Activated T-cell treated with anti-CD3 and anti-CD28 coated beads for 48 hours (primary cell): Measurements from ENCODE around the gene TMCO4.
A peak's percentile ranks its signal among the peaks of the same experiment; 100 is the strongest.
"Not testable (repeated sequence)": the region's sequence is repeated elsewhere in the genome, so short reads cannot be mapped to it uniquely, and the experiment has no call there.

Experiments
- DNase-seq: peaks from one replicate; pipeline ENCODE4 v3.0.0-alpha.2; 2020; ENCODE audit warnings: low read depth

The TMCO4 gene

DNA sequence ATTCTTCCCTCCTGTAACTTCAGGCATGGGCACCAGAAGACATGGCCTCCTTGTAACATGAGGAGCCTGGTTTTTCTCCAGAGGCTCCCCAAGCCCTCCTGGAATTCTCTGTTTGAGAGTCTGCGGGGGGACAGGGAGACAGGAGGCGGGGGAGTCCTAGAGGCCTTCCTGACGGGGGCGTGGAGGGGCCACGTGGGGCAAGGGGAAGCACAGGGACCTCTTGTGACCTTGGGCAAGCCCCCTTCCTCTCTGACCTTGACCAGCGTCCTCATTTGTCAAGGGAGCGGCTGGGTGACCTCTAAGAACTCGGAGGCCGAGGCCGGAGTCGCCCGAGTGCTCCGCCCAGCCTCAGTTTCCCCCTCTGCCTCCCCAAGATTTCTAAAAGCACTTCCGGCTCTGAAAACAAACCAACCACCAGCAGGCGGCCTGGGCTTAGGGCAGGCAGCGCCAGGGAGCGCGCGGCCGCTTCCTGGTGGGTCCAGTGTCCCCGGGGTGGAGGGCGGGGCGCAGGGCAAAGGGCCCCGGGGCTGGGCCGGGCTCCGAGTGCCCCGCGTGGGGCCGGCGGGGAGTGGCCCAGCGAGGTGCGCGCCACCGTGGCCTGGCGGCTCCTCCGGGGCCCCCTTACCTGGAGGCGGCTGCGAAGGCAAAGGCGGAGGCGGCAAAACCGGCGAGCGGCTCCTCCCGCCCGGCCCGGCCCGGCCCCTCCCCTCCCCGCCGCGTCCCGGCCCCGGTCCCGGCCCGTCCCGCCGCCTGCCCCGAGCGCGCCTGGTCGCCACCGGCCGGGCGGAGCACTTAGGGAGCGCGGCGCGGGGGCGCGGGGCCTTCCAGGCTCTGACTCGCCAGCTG lies at the start of gene TMCO4:
TSS of gene TMCO4 (minus strand) at position 687 of the 846 bp plus-strand sequence. CDS start 19,158 bp downstream, outside the sequence.
- peak; percentile 63 for DNase-seq

DNA sequence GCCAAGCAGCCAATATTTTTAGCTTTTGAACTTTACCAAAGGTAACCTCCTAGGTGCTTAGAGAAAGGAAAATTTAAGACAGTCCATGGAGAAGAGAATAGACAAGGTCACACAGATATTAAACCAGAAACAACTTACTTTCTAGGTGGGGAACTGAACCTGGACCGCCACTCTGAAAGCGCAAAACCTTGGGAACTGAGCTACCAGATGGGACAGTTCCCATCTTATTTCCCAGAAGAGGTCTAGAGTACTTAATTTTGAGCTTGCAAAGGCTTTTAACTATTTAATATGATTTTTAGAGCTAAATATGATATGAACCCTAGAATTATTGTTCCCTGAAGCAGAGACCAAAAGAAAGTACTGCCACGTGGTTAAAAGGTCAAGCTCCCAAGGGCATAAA lies 49.6 kb upstream of the TMCO4 start:
- not testable (repeated sequence) for DNase-seq

DNA sequence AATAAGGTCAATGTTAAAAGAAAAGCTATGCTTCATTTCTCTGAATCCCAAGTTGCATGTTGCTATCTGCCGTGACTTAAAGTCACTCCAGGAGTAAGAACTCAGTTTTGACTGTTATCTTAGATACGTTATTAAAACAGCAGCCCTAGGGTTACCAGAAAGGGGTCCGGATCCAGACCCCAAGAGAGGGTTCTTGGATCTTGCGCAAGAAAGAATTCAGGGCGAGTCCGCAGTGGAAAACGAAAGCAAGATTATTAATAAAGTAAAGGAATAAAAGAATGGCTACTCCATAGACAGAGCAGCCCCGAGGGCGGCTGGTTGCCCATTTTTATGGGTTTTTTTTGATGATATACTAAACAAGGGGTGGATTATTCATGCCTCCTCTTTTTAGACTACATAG lies 47.6 kb upstream of the TMCO4 start:
- DNase-seq: not testable (repeated sequence)

DNA sequence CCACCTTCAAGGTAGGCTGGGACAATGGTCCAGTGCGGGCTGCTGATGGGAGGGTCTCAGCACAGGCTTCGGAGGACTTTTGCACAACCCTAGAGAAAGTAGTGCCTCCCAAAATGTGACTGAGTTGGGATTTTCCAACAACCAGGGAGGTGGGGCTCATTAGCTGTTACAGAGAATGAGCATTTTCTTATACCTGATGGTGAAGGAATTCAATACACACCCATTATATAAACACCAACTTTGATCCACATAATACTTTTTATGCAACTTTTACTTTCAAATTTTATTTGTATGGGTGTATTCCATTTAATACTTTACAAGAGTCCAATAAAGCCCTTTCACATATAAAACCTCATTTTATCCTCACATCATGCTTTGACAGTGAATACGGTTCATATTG lies 46.6 kb upstream of the TMCO4 start:
- no peak for DNase-seq

DNA sequence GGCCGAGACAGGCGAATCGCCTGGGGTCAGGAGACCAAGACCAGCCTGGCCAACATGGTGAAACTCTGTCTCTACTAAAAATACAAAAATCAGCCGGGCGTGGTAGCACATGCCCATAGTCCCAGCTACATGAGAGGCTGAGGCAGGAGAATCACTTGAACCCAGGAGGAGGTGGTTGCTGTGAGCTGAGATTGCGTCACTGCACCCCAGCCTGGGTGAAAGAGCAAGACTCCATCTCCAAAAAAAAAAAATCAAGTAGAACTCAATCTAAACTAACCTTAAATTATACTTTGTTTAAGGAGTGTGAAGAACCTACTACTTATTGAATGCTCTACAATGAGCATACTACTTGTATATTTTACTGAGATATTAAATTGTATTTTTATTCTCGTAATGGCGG lies 45.8 kb upstream of the TMCO4 start:
- DNase-seq: no peak

DNA sequence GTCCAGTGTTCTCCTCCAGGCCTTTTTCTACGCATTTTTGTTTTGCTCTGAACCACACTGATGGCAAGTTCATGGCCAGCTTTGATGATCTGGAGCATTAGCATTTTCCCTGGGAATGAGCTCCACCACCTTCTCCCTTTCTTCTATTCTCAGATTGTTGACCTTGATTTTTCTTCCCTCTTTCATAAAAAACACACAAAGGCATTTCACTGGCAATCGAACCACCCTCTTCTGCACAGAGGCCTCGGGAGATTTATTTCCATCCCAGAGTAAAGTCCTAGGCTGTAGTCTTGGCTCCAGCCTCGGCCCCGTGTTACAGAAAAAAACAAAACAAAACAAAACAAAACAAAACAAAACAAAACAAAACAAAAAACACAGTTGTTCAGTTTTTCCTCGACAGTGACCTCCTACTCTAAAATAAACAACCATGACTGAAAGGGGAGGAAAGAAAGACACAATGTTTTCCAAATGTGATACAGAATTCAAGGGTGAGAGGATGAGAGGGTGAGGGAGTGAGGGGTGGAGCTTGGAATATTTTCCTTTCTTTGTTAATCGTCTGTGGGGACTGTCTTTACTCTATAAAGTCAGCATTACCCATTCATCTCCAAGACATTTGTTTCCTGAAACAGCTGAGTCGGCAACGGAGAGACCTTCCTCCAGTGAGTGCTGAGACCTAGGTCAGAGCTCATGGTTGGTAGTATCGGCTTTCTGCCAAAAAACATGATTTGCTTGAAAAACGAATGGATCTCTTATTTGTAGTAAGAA lies 45.2 kb upstream of the TMCO4 start:
- DNase-seq: no peak

DNA sequence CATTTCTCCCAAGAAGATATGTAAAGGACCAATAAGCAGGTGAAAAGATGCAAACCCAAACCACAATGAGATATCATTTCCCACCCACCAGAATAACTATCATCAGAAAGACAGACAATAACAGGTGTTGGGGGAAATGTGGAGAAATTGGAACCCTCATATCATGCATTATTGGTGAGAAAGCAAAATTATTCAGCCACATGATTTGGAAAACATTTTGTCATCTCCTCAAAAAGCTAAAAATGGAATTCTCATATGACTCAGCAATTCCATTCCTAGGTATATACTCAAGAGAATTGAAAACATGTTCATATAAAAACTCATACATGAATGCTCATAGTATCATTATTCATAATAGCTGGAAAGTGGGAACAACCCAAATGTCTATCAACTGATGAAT lies 40.5 kb upstream of the TMCO4 start:
- no peak for DNase-seq

DNA sequence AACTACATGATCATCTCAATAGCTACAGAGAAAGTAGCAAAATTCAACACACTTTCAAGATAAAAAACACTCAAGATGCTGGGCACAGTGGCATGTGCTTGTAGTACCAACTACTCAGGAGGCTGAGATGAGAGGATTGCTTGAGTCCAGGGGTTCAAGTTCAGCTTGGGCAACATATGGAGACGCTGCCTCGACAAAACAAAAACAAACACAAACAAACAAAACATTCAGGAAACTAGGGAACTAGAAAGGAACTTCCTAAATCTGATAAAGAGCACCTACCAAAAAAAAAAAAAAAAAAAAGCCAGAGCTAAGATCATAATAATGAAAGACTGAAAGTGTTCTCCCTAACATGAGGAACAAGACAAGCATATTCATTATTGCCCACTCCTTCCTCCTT lies 38.1 kb upstream of the TMCO4 start:
- no peak for DNase-seq

DNA sequence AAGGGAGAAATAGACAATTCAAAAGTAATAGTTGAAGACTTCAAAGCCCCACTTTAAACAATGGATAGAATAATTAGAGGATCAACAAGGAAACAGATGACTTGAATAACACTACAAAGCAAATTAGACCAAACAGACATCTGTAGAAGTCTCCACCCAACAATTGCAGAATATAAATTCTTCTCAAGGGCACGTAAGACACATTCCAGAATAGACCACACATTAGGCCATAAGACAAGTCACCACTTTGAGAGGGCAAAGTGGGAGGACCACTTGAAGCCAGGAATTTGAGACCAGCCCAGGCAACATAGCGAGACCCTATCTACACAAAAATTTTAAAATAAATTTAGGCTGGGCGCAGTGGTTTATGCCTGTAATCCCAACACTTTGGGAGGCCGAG lies 35.9 kb upstream of the TMCO4 start:
- no peak for DNase-seq

DNA sequence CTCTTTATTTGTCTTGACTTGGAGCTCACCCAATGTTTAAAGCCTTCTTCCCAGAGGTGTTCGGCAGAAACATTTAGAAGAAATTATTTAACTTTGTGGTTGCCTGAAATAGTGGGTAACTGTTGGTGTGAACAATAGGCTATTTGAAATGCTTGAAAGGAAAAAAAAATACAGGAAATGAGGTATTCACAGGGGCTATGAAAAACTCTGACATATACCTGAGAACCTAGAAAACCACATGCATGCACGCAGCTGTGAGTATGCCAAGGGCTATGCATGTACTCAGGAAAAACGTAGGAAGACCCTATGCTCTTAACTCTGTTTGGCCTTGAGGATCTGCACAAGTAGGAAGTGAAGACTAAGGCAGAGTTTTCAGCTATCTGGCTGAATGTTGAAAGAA lies 31.7 kb upstream of the TMCO4 start:
- DNase-seq: no peak

DNA sequence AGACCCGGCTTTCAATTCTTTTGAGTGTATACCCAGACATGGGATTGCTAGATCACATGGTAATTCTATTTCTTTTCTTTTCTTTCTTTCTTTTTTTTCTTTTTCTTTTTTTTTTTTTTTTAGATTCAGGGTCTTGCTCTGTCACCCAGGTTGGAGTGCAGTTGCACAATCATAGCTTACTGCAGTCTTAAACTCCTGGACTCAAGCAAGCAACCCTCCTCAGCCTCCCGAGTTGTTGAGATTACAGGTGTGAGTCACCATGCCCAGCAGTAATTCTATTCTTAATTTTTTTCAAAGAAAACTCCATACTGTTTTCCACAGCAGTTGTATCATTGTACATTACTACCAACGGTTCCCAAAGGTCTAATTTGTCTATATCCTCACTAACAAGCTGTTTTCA lies 28.8 kb upstream of the TMCO4 start:
- DNase-seq: no peak

DNA sequence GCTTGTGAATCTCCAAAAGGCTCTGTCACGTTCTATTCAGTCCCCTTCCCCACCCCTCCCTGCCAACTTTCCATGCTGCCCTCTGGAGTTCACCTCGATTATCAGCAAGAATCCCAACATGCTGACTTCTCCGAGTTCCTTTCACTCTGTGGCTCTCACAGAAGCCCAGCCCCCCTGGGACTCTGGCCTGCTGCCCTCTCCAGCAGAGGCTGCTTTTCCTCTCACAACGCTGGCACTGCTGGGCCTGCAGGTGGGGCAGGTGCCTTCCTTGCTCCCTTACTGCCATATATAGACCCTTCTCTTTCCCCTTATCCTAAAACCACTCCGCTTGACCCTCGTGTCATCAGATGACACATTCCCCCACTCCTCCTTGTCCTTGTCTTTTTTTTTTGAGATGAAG lies 25.6 kb upstream of the TMCO4 start:
- DNase-seq: no peak

DNA sequence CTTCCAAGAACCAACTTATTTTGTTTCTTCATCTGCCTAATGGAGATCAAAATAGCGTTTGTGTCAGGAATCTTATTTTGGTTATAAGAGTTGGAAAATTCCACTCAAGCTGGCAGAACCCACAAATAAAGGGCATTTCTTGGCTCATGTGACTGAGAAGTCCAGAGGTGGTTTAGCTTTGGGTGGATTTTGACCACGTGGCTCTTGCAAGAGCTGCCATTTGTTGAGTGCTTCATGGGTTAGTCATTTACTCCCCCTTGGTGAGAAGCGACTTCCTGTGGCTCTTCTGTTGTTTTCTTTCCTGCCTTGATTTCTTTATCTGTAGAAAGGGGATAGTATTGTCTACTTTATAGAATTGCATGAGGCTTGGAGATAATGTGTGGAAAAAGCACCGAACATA lies 24.8 kb upstream of the TMCO4 start:
- no peak for DNase-seq

DNA sequence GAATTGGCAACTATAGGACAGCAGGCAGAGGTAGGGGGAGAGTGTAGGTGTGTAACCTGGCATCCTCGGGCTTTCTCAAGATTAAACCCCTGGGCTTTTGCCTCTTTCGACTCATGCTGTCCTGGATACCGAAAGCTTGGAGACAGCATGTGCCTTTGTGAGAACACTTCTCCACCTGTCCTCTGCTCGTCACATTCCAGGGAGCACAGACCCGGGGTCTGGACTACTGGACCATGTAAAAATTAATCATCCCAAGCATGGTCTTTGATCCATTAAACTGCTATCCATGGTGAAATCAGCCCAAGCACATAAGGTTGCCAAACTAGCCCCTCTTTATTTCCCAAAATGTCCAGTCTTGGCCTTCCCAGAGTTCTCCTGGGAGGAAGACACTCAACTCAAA lies 24.3 kb upstream of the TMCO4 start:
- DNase-seq: no peak

DNA sequence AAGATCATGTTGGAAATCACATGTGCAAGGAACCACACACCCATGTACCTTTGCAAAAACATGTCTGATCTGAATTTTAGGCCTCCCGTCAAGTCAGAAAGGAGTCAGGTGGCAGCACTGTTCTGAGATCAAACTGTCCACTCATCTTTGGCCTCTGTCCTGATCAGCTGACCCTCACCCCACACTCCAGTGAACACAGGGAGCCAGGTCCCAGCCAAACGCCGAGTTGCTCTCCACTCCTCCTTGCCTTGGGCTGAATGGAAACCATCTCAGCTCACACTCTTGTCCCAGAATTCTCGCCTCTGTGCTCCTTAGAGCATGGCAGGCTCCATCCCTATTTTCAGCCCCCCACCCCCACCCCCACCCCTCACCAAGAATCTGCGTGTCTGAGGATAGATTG lies 20.0 kb upstream of the TMCO4 start:
- DNase-seq: no peak

DNA sequence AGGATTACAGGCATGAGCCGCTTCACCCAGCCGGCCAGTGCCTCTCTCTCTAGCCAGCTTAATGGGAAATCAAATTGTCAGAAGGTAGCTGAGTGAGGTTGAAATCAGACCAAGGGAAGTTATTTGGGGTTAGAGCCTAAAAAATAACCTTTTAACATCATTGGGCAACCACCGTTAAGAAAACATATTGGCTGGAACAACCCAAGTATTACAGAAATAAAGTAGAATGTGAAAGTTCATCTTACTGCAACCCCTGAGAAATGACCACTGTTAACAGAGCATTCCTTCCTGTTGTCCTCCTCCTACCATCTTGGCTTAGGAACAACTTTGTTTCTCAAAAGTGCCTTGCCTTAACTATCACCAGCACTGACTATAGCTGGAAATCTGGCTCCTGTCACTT lies 18.6 kb upstream of the TMCO4 start:
- no peak for DNase-seq

DNA sequence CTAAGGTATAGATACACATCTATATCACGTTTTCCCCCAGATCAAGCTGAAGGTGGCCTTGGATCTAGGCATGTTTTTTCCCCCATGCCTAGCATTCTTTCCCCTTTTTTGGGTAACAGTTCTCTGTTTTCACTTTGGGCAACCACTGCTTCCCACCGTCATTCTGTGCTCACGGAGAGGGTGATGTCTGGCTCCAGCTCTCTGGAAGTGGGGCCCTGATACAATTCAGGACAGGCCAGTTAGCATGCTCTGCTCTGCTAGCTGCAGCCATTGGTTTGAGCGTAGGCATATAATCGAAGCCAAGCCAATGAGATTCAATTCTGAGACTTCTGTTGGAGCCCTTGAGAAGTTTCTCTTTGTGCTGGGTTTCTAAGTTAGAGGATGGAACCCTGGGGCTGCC lies 17.4 kb upstream of the TMCO4 start:
- no peak for DNase-seq

DNA sequence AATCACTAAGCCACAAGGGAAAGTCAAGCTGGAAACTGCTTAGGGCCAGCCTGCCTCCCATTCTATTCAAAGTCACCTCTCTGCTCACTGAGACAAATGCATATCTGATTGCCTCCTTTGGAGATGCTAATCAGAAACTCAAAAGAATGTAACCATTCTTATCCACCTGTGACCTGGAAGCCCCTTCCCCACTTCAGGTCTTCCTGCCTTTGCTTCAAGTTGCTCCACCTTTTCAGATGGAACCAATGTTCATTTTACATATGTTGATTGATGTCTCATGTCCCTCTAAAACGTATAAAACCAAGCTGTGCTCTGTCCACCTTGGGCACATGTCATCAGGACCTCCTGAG lies 17.0 kb upstream of the TMCO4 start:
- DNase-seq: not testable (repeated sequence)

DNA sequence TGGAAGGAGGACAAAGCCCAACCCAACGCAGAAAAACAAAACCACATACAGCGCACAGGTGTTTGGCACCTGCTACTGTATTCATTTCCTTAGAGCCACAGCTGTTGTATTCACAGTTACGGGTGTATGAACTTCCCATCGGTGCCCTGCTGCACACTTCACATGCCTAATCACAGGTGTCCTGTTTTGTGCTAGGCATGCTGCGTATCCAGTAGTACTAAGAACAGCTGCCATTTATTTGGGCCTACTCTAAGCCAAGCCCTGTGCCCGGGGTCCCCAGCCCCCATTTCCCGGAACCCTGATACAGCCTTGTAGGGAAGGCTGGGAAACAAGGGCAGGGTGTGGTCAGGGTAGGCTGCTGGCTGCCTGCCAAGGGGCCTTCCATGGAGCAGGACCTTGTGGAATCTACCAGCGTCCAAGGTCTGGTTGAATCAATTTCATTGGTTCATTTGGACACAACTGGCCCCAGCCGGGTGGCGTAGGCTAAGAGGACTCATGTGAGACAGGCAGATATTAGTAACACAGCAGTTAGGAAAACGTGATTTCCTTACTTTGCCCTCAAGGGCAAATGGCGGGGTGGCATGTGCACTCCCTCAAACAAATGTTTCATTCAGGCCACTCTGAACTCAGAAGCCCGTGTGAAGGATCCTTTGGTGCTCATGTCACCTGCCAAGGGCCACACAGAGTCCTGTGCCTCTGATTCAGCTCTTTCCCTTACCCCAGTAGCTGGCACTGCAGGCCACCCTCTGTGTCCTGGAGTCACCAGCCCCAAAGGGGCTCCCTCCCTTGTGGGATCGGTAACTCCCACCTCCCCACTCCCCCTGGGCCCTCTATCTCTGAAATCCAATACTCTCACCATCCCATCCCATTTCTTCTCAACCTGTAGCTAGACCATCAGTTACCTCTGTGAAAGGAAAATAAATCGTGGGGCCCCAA lies 16.4 kb upstream of the TMCO4 start:
- no peak for DNase-seq

DNA sequence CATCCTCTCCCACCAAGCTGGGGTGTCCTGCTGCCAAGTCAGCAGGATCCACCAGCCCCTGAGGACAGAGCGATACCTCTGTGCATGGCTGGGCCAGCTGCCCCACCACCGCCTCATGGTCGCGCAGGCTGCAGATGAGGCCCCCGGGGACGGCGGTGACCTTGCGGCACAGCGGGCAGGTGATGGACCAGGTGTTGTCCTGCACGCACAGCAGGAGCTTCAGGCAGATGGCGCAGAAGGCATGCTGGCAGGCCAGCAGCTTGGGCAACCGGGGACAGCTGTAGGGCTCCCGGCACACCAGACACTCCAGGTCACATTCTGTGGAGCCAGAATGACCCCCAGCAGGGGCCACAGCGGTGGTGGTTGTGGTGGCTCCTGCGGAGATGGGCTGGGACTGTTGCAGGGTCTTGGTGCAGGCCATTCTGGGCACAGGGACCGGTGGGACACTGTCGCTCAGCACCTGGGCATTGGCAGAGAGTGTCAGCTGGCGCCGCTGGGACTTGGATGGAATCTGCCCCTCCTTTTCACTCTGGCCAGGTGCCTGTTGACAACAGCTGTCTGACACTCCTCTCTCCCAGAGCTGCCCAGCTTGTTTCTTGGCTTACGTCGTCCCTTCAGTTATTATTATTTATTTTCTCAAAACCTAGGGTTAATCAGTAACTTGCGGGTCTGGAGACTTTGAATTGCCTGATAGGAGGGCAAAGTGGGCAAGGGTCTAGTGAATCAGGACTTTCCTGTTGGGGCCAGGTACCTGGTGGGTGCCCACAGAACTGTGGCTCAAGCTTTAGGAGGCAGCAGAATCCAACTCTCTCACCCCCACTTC lies 15.2 kb upstream of the TMCO4 start, which contains the start of gene RNF186:
TSS of gene RNF186 (minus strand) at position 603 of the 823 bp plus-strand sequence. CDS start at position 421, 182 bp downstream.
- no peak for DNase-seq

DNA sequence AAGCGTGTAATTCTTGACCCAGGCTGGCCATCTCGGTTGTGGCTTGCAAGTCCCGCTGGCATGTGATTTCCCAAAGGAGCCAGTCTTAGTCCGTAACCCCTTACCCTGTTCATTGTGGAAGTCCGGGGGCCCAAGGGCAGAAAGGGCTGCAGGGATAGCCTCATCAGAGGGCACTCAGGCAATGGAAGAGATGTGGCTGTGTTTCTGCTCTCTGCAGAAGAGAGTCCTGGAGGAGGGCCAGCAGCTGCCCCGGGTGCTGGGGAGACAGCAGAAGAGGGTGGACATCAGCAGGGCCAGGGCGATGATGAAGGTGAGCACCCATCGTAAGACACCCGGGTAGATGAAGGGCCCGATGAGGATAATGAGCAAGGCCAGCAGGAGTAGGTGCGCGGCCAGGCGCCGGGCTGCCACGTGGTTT lies 14.5 kb upstream of the TMCO4 start:
- DNase-seq: no peak

DNA sequence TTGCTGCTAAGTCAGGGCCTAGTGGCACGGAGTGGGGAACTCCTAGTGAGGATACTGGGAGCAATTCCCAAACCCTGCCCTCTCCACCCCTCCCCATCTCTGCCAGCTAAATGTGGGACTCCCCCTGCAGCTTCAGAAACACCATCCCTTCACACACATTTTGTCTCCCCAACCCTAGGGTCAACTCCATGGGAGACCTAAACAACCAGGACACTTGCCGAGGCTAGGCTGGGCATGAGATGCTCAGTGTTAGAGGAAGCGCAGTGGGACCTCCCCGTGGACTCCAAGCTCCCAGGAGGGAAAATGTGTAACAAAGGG lies 13.9 kb upstream of the TMCO4 start:
- DNase-seq: no peak
